H1 (cell line): ENCODE data around the gene RSU1. TPM values are rescaled to one million over a fixed set of nuclear protein-coding genes. Genes with fewer than 3 reads are reported as not detected.

ENCODE experiments used
- CTCF ChIA-PET: fragments of 300-600 bp; sonication (Branson Sonifier 250); formaldehyde crosslinking; loops from one replicate; lab custom pipeline; 2021; ENCODE audit not compliant: partially characterized antibody; lab: Charles Lee
- POLR2A ChIA-PET: fragments of 300-600 bp; sonication (Branson Sonifier 250); formaldehyde crosslinking; loops from one replicate; lab custom pipeline; 2021; ENCODE audit warnings: inconsistent platforms; ENCODE audit not compliant: partially characterized antibody; lab: Charles Lee
- DNase-seq, 2 experiments: peaks; one replicate each; pipeline versions ENCODE4 v3.0.0 to v3.0.0-alpha.2; 2010 to 2022; ENCODE audit warnings: low spot score in 2 of 2, low read depth in 1 of 2, mixed read lengths in 1 of 2
- FAIRE-seq: peaks from 2 replicates; lab custom pipeline; 2011; peaks lifted over from hg19 to GRCh38; lab: Jason Lieb, UNC
- H2AFZ ChIP-seq: 2 replicates; pipeline ENCODE4 v1.8.1; 2012; ENCODE audit warnings: low read length, inconsistent platforms
- H2AK5ac ChIP-seq: 2 replicates; pipeline ENCODE4 v1.6.1; 2013; ENCODE audit warnings: low read depth, low read length
- H2BK120ac ChIP-seq: replicated peaks from 2 replicates; pipeline ENCODE3; 2013; ENCODE audit warnings: low read depth, low read length, inconsistent platforms
- H2BK12ac ChIP-seq: 2 replicates; pipeline ENCODE4 v1.6.1; 2013; ENCODE audit warnings: low read depth, low read length
- H2BK15ac ChIP-seq: 2 replicates; pipeline ENCODE4 v1.6.1; 2013; ENCODE audit warnings: low read length
- H2BK20ac ChIP-seq: 2 replicates; pipeline ENCODE4 v1.6.1; 2013; ENCODE audit warnings: low read length
- H2BK5ac ChIP-seq: 2 replicates; pipeline ENCODE4 v1.6.1; 2013; ENCODE audit warnings: low read depth, low read length
- H3K14ac ChIP-seq: 2 replicates; pipeline ENCODE4 v1.6.1; 2013; ENCODE audit warnings: inconsistent platforms; ENCODE audit not compliant: insufficient read length
- H3K18ac ChIP-seq: 2 replicates; pipeline ENCODE4 v1.6.1; 2013; ENCODE audit warnings: low read length; ENCODE audit errors: extremely low read depth
- H3K23ac ChIP-seq: 2 replicates; pipeline ENCODE4 v1.6.1; 2013; ENCODE audit warnings: inconsistent platforms; ENCODE audit not compliant: insufficient read length
- H3K23me2 ChIP-seq: 2 replicates; pipeline ENCODE4 v1.6.1; 2013; ENCODE audit warnings: low read depth, low read length
- H3K27ac ChIP-seq: 2 replicates; pipeline ENCODE4 v1.6.1; 2011; ENCODE audit warnings: low read depth, low read length, inconsistent platforms
- H3K27me3 ChIP-seq, 4 experiments: replicated peaks in 1 of 4; 1 replicate in 1 of 4; 2 replicates in 3 of 4; pipeline versions ENCODE4 v1.6.1 to v1.8.1; 2011 to 2013; ENCODE audit warnings: low read length in 3 of 4, mild to moderate bottlenecking in 3 of 4, inconsistent platforms in 2 of 4, mixed read lengths in 2 of 4, moderate library complexity in 1 of 4; ENCODE audit not compliant: control insufficient read depth in 3 of 4, insufficient read depth in 3 of 4; ENCODE audit errors: extremely low read depth in 1 of 4
- H3K36me3 ChIP-seq, 4 experiments: 2 replicates each; pipeline versions ENCODE4 v1.6.1 to v1.8.1; 2011 to 2013; ENCODE audit warnings: mild to moderate bottlenecking in 4 of 4, low read length in 3 of 4, moderate library complexity in 2 of 4, control low read depth in 1 of 4, inconsistent platforms in 1 of 4; ENCODE audit not compliant: insufficient read depth in 4 of 4, control insufficient read depth in 2 of 4
- H3K4ac ChIP-seq: replicated peaks from 2 replicates; pipeline ENCODE3; 2013; ENCODE audit warnings: low read length, low read depth, mixed read lengths, inconsistent platforms; ENCODE audit not compliant: insufficient read length
- H3K4me1 ChIP-seq, 4 experiments: replicated peaks in 1 of 4; 1 replicate in 1 of 4; 2 replicates in 3 of 4; pipeline versions ENCODE4 v1.6.1 to v1.8.1; 2011 to 2013; ENCODE audit warnings: low read length in 3 of 4, inconsistent platforms in 2 of 4, mixed read lengths in 1 of 4; ENCODE audit not compliant: insufficient read depth in 4 of 4, control insufficient read depth in 3 of 4
- H3K4me2 ChIP-seq, 2 experiments: 2 replicates each; pipeline versions ENCODE4 v1.6.1 to v1.8.1; 2011 to 2013; ENCODE audit warnings: low read depth in 2 of 2, low read length in 2 of 2, control low read depth in 1 of 2, inconsistent platforms in 1 of 2, mild to moderate bottlenecking in 1 of 2; ENCODE audit not compliant: insufficient read depth in 1 of 2
- H3K4me3 ChIP-seq, 4 experiments: fragments of 200-600, 300-600 bp in 1 of 4; sonication (generic), shearing (Covaris generic), sonication (Bioruptor Twin) in 1 of 4; 2 replicates each; pipeline versions ENCODE4 v1.5.1 to v1.8.1; 2011 to 2016; ENCODE audit warnings: low read length in 4 of 4, low read depth in 3 of 4, control low read depth in 2 of 4, inconsistent platforms in 2 of 4, mild to moderate bottlenecking in 2 of 4, mixed read lengths in 1 of 4, moderate library complexity in 1 of 4; ENCODE audit not compliant: insufficient read depth in 2 of 4; ENCODE audit errors: extremely low read depth in 1 of 4
- H3K56ac ChIP-seq: replicated peaks from 2 replicates; pipeline ENCODE3; 2013; ENCODE audit warnings: low read depth, mild to moderate bottlenecking, mixed read lengths, low read length, inconsistent platforms; ENCODE audit not compliant: insufficient read length
- H3K79me1 ChIP-seq: 2 replicates; pipeline ENCODE4 v1.6.1; 2013; ENCODE audit warnings: low read depth, low read length, control low read depth
- H3K79me2 ChIP-seq, 2 experiments: 2 replicates each; pipeline versions ENCODE4 v1.6.1 to v1.8.1; 2012 to 2013; ENCODE audit warnings: low read length in 2 of 2, mild to moderate bottlenecking in 2 of 2, inconsistent platforms in 1 of 2; ENCODE audit not compliant: insufficient read depth in 2 of 2, control insufficient read depth in 1 of 2
- H3K9ac ChIP-seq, 4 experiments: replicated peaks in 1 of 4; 1 replicate in 1 of 4; 2 replicates in 3 of 4; pipeline versions ENCODE4 v1.6.1 to v1.8.1; 2011 to 2013; ENCODE audit warnings: low read depth in 3 of 4, low read length in 3 of 4, control low read depth in 2 of 4, mild to moderate bottlenecking in 2 of 4, moderate library complexity in 2 of 4, inconsistent platforms in 1 of 4; ENCODE audit errors: extremely low read depth in 1 of 4
- H3K9me3 ChIP-seq, 2 experiments: 2 replicates each; pipeline versions ENCODE4 v1.6.1 to v1.8.1; 2012 to 2013; ENCODE audit warnings: mild to moderate bottlenecking in 2 of 2, moderate library complexity in 2 of 2, control low read depth in 1 of 2, inconsistent platforms in 1 of 2, low read depth in 1 of 2, low read length in 1 of 2, mixed read lengths in 1 of 2; ENCODE audit not compliant: insufficient read depth in 2 of 2
- H4K20me1 ChIP-seq, 2 experiments: replicated peaks in 1 of 2; 2 replicates each; pipeline versions ENCODE3 to v1.8.1; 2011 to 2013; ENCODE audit warnings: inconsistent platforms in 2 of 2, low read length in 2 of 2, mild to moderate bottlenecking in 1 of 2; ENCODE audit not compliant: insufficient read depth in 2 of 2, control insufficient read depth in 1 of 2
- H4K5ac ChIP-seq: 2 replicates; pipeline ENCODE4 v1.6.1; 2013; ENCODE audit warnings: low read length, low read depth, mixed read lengths, inconsistent platforms; ENCODE audit not compliant: insufficient read length
- H4K8ac ChIP-seq: 2 replicates; pipeline ENCODE4 v1.8.0; 2013; ENCODE audit warnings: mild to moderate bottlenecking, moderate library complexity, low read length, inconsistent platforms; ENCODE audit not compliant: insufficient read depth; ENCODE audit errors: extremely low read depth
- H4K91ac ChIP-seq: replicated peaks from 2 replicates; pipeline ENCODE3; 2013; ENCODE audit warnings: low read length, mixed read lengths, inconsistent platforms; ENCODE audit not compliant: insufficient read length
- NRF1 ChIP-seq: IDR thresholded peaks from 2 replicates; pipeline ENCODE4 v1.6.1; 2011; ENCODE audit warnings: mild to moderate bottlenecking, low read depth, low read length, improper control_type of control experiment
- RAD21 ChIP-seq, 2 experiments: IDR thresholded peaks in 1 of 2; conservative IDR thresholded peaks in 1 of 2; 2 replicates each; pipeline ENCODE4 v1.6.1; 2011; ENCODE audit warnings: low read depth in 2 of 2, low read length in 2 of 2, improper control_type of control experiment in 1 of 2, inconsistent platforms in 1 of 2, mild to moderate bottlenecking in 1 of 2, moderate library complexity in 1 of 2
- RFX5 ChIP-seq: IDR thresholded peaks from 2 replicates; pipeline ENCODE4 v1.6.1; 2011; ENCODE audit warnings: low read depth, low read length, improper control_type of control experiment, borderline replicate concordance
- RNF2 ChIP-seq: fragments of 200-900, 300-1000 bp; sonication (generic); IDR thresholded peaks from 2 replicates; pipeline ENCODE4 v1.7.1; 2016; ENCODE audit warnings: borderline replicate concordance, low read depth, mild to moderate bottlenecking, antibody characterized with exemption, low read length; ENCODE audit not compliant: poor library complexity, severe bottlenecking; ENCODE audit errors: missing control alignments
- TBP ChIP-seq: IDR thresholded peaks from 2 replicates; pipeline ENCODE4 v1.6.1; 2011; ENCODE audit warnings: low read depth, low read length, improper control_type of control experiment
- whole genome bisulfite sequencing, 2 experiments: shearing (Covaris generic) in 1 of 2; methylation state at CpG; one replicate each; pipeline versions ENCODE4 v1.1.6 to v1.1.7; 2013 to 2015; ENCODE audit warnings: low lambda C conversion rate in 2 of 2, mixed read lengths in 2 of 2, inconsistent platforms in 1 of 2, low coverage in 1 of 2, missing lambda C conversion rate in 1 of 2; ENCODE audit not compliant: insufficient replicate concordance in 2 of 2, insufficient coverage in 1 of 2, insufficient read length in 1 of 2; ENCODE audit errors: extremely low coverage in 1 of 2, missing lambda C conversion rate in 1 of 2; 5-methylcytosine and 5-hydroxymethylcytosine counted together
- polyA plus RNA-seq, 7 experiments: library from polyadenylated mRNA; depleted of rRNA in 3 of 7; stranded (reverse) in 5 of 7; unstranded in 2 of 7; fragments of >200 nt in 5 of 7; fragments of 200-250 nt in 2 of 7; gene quantifications; 1 replicate in 5 of 7; 2 replicates in 1 of 7; 4 replicates in 1 of 7; pipeline versions ENCODE4 v1.2.1 to v1.2.3, GENCODE V29; 2011 to 2013; ENCODE audit warnings: missing spikeins in 2 of 7, mixed read lengths in 2 of 7
- total RNA-seq: library from RNA; stranded (reverse); fragmentation: NEBNext Ultra II Directional; extraction: Animal tissue kit (Norgen Biotek cat#: 25700); gene quantifications from 2 replicates; pipeline ENCODE4 v1.2.1, GENCODE V29; 2021
- TF ChIP-seq, protein P1 (sequence below): IDR thresholded peaks from 2 replicates; pipeline ENCODE4 v1.6.1; 2011; ENCODE audit warnings: low read depth, mild to moderate bottlenecking, low read length; ENCODE audit not compliant: insufficient read depth
- TF ChIP-seq, protein P2 (sequence below), 3 experiments: IDR thresholded peaks; 1 replicate in 2 of 3; 2 replicates in 1 of 3; pipeline versions ENCODE4 v1.5.1 to v1.6.1; 2011; ENCODE audit warnings: low read length in 3 of 3, mild to moderate bottlenecking in 3 of 3, inconsistent platforms in 2 of 3, low read depth in 1 of 3, moderate library complexity in 1 of 3; ENCODE audit not compliant: insufficient read depth in 1 of 3; ENCODE audit errors: control extremely low read depth in 1 of 3
- TF ChIP-seq, protein P3 (sequence below): IDR thresholded peaks from 2 replicates; pipeline ENCODE4 v1.6.1; 2011; ENCODE audit warnings: low read length, improper control_type of control experiment

The RSU1 gene
- total and polyA plus RNA-seq, 2 of the 8 experiments (the other 6 are each of a cell fraction or from before 2014, with no cell fraction given), result 50.0 to 68.2 TPM

DNA sequence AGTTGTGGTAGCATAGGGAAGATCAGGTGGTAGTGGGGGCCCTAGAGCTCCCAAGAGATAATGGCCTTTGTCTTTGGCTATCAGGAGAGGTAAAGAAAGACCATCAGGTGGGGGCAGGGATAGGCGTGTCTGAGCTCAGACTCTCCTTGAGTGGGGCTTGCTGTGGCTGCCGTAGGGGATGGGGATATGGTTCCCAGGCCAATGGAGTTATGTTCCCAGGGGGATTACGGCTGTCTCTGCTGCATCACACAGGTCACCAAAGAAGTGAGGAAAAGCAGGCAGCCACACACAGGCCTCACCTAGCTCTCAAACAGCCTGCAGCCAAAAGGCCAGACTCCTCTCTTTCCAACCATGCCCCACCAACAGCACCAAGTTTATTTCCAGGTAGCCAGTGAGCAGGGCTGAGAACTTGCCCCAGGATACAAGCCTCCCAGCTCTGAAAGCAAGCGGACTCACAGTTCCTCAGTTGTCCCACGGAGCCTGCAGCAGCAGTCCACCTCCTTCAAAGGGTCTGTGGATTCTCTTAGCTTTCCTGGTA lies 257.9 kb downstream of the RSU1 start:
- Histone ChIP-seq H3K4ac (no peak overlapping the region), H4K5ac (no peak overlapping the region), H2AK5ac (no peak overlapping the region), H2AFZ (no peak overlapping the region), H3K14ac (no peak overlapping the region), H3K79me2 (no peaks in the 10 kb centered on the region), H2BK120ac (no peak overlapping the region), H2BK15ac (no peak overlapping the region), H3K27me3 (no peaks in the 10 kb centered on the region), H4K20me1 (no peaks in the 10 kb centered on the region), H3K4me1 (no peaks in the 10 kb centered on the region), H3K23ac (no peak overlapping the region), H3K27ac (no peak overlapping the region), H2BK12ac (no peak overlapping the region), H3K23me2 (no peaks in the 10 kb centered on the region), H4K8ac (no peak overlapping the region), H3K4me2 (no peak overlapping the region), H2BK20ac (no peak overlapping the region), H3K36me3 (no peaks in the 10 kb centered on the region), H3K9me3 (no peaks in the 10 kb centered on the region), H4K91ac (no peak overlapping the region), H3K9ac (no peak overlapping the region), H3K79me1 (no peaks in the 10 kb centered on the region), H3K56ac (no peak overlapping the region), H3K4me3 (no peak overlapping the region), H2BK5ac (no peak overlapping the region), H3K18ac (no peak overlapping the region)
- 76% methylated on average over 5 of the region's 5 CpGs; no CpG with 5 or more reads in 1 of the 2 experiments for WGBS, 2 experiments
- CTCF ChIA-PET, result interaction anchor here (0.8 to 1.9 kb wide), 4 partner anchors 14 to 657 kb away, joined by 4 to 5 read pairs (median 4); no protein-coding TSS in a partner anchor
- POLR2A ChIA-PET, result no interaction called here
- no peak for FAIRE-seq
- no peak for DNase-seq
- TF ChIP-seq RAD21 (IDR thresholded peaks at IDR 0.05 in 1 of 2, conservative IDR thresholded peaks at IDR 0.05 in 1 of 2; ENCODE audit: low read depth in 2 of 2, low read length in 2 of 2), result no peak
- TF ChIP-seq RFX5, result no peak
- TF ChIP-seq, protein P1, sequence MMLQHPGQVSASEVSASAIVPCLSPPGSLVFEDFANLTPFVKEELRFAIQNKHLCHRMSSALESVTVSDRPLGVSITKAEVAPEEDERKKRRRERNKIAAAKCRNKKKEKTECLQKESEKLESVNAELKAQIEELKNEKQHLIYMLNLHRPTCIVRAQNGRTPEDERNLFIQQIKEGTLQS, result no peak
- no peak for TF ChIP-seq TBP
- TF ChIP-seq, protein P2, sequence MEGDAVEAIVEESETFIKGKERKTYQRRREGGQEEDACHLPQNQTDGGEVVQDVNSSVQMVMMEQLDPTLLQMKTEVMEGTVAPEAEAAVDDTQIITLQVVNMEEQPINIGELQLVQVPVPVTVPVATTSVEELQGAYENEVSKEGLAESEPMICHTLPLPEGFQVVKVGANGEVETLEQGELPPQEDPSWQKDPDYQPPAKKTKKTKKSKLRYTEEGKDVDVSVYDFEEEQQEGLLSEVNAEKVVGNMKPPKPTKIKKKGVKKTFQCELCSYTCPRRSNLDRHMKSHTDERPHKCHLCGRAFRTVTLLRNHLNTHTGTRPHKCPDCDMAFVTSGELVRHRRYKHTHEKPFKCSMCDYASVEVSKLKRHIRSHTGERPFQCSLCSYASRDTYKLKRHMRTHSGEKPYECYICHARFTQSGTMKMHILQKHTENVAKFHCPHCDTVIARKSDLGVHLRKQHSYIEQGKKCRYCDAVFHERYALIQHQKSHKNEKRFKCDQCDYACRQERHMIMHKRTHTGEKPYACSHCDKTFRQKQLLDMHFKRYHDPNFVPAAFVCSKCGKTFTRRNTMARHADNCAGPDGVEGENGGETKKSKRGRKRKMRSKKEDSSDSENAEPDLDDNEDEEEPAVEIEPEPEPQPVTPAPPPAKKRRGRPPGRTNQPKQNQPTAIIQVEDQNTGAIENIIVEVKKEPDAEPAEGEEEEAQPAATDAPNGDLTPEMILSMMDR (IDR thresholded peaks at IDR 0.05; ENCODE audit: control extremely low read depth in 1 of 3, insufficient read depth in 1 of 3, low read depth in 1 of 3, low read length in 3 of 3), result no peak
- TF ChIP-seq, protein P3, sequence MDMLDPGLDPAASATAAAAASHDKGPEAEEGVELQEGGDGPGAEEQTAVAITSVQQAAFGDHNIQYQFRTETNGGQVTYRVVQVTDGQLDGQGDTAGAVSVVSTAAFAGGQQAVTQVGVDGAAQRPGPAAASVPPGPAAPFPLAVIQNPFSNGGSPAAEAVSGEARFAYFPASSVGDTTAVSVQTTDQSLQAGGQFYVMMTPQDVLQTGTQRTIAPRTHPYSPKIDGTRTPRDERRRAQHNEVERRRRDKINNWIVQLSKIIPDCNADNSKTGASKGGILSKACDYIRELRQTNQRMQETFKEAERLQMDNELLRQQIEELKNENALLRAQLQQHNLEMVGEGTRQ, result no peak
- no peak for TF ChIP-seq RNF2
- no peak for TF ChIP-seq NRF1
